HepG2 (cell line): Measurements from ENCODE around the gene RBM19. TPM values are rescaled to one million over a fixed set of nuclear protein-coding genes. Genes with fewer than 3 reads are reported as not detected.

Experiments used
- ARHGAP35 ChIP-seq: sonication (generic); formaldehyde crosslinking; IDR thresholded peaks from 2 replicates; pipeline ENCODE4 v1.9.0; 2022; ENCODE audit warnings: mild to moderate bottlenecking, inconsistent platforms, moderate library complexity, missing genetic modification reagents, borderline replicate concordance
- BCL6 ChIP-seq: IDR thresholded peaks from 2 replicates; pipeline ENCODE4 v1.6.1; 2016; ENCODE audit warnings: missing genetic modification reagents, missing compliant biosample characterization
- FOXP1 ChIP-seq, 2 experiments: fragments of 450-650 bp in 1 of 2; IDR thresholded peaks; 2 replicates each; pipeline ENCODE4 v1.6.1; 2017 to 2018; ENCODE audit warnings: antibody characterized with exemption in 1 of 2
- HOXA9 ChIP-seq: sonication (generic); formaldehyde crosslinking; IDR thresholded peaks from 2 replicates; pipeline ENCODE4 v1.8.1; 2022; ENCODE audit warnings: missing genetic modification reagents, mild to moderate bottlenecking, moderate library complexity, borderline replicate concordance
- KLF11 ChIP-seq: IDR thresholded peaks from 2 replicates; pipeline ENCODE4 v1.6.1; 2016; ENCODE audit warnings: missing compliant biosample characterization
- MIER2 ChIP-seq: IDR thresholded peaks from 2 replicates; pipeline ENCODE4 v1.6.1; 2016; ENCODE audit warnings: missing biosample characterization, missing genetic modification reagents
- NKX3-1 ChIP-seq: sonication (generic); formaldehyde crosslinking; IDR thresholded peaks from 2 replicates; pipeline ENCODE4 v1.5.0; 2020; ENCODE audit warnings: missing genetic modification reagents
- RARA ChIP-seq: IDR thresholded peaks from 2 replicates; pipeline ENCODE4 v1.6.1; 2016; ENCODE audit warnings: missing genetic modification reagents, missing compliant biosample characterization
- RFX5 ChIP-seq: IDR thresholded peaks from 2 replicates; pipeline ENCODE4 v1.6.1; 2011; ENCODE audit warnings: low read depth, low read length, improper control_type of control experiment
- SALL1 ChIP-seq: sonication (generic); formaldehyde crosslinking; IDR thresholded peaks from 2 replicates; pipeline ENCODE4 v1.8.0; 2022; ENCODE audit warnings: mild to moderate bottlenecking, missing genetic modification reagents
- SIX4 ChIP-seq: sonication (generic); formaldehyde crosslinking; IDR thresholded peaks from 2 replicates; pipeline ENCODE4 v1.4.0; 2020; ENCODE audit warnings: missing genetic modification reagents
- SNRNP70 ChIP-seq: fragments of 200-400 bp; formaldehyde crosslinking; IDR thresholded peaks from 2 replicates; pipeline ENCODE4 v1.6.1; 2017; ENCODE audit warnings: mild to moderate bottlenecking, low read depth, low read length, moderate library complexity
- SP1 ChIP-seq, 2 experiments: fragments of 450-650 bp in 1 of 2; sonication (generic) in 1 of 2; formaldehyde crosslinking in 1 of 2; IDR thresholded peaks; 2 replicates each; pipeline versions ENCODE4 v1.4.0 to v1.6.1; 2016 to 2020; ENCODE audit warnings: missing genetic modification reagents in 1 of 2
- TOE1 ChIP-seq: sonication (generic); formaldehyde crosslinking; IDR thresholded peaks from 2 replicates; pipeline ENCODE4 v1.4.0; 2020; ENCODE audit warnings: mild to moderate bottlenecking, missing genetic modification reagents
- ZFYVE20 ChIP-seq: sonication (generic); formaldehyde crosslinking; IDR thresholded peaks from 2 replicates; pipeline ENCODE4 v1.8.0; 2023; ENCODE audit warnings: low read depth, mild to moderate bottlenecking, moderate library complexity, missing genetic modification reagents, borderline replicate concordance
- ZKSCAN1 ChIP-seq: fragments of 150-350 bp; IDR thresholded peaks from 2 replicates; pipeline ENCODE4 v1.6.1; 2014; ENCODE audit warnings: low read length
- ZMYM2 ChIP-seq: sonication (generic); formaldehyde crosslinking; IDR thresholded peaks from 2 replicates; pipeline ENCODE4 v1.8.0; 2022; ENCODE audit warnings: mild to moderate bottlenecking, missing genetic modification reagents
- ZNF20 ChIP-seq: sonication (generic); formaldehyde crosslinking; IDR thresholded peaks from 2 replicates; pipeline ENCODE4 v1.4.0; 2020; ENCODE audit warnings: mild to moderate bottlenecking, moderate library complexity, missing genetic modification reagents
- ZNF235 ChIP-seq: sonication (generic); formaldehyde crosslinking; IDR thresholded peaks from 2 replicates; pipeline ENCODE4 v1.8.1; 2023; ENCODE audit warnings: mild to moderate bottlenecking, missing genetic modification reagents, borderline replicate concordance
- ZNF253 ChIP-seq: sonication (generic); formaldehyde crosslinking; IDR thresholded peaks from 2 replicates; pipeline ENCODE4 v1.8.0; 2022; ENCODE audit warnings: mild to moderate bottlenecking, missing genetic modification reagents, borderline replicate concordance
- ZNF460 ChIP-seq: sonication (generic); formaldehyde crosslinking; IDR thresholded peaks from 2 replicates; pipeline ENCODE4 v1.5.1; 2020; ENCODE audit warnings: missing genetic modification reagents, mild to moderate bottlenecking, borderline replicate concordance
- ZNF557 ChIP-seq: sonication (generic); formaldehyde crosslinking; IDR thresholded peaks from 2 replicates; pipeline ENCODE4 v1.4.0; 2020; ENCODE audit warnings: missing genetic modification reagents
- ZNF747 ChIP-seq: sonication (generic); formaldehyde crosslinking; IDR thresholded peaks from 2 replicates; pipeline ENCODE4 v1.8.1; 2023; ENCODE audit warnings: missing genetic modification reagents, mild to moderate bottlenecking, borderline replicate concordance
- ZSCAN29 ChIP-seq: sonication (generic); formaldehyde crosslinking; conservative IDR thresholded peaks from 2 replicates; pipeline ENCODE4 v1.4.0; 2020; ENCODE audit warnings: mild to moderate bottlenecking, missing genetic modification reagents
- polyA plus RNA-seq, 8 experiments: library from polyadenylated mRNA; depleted of rRNA in 3 of 8; stranded (reverse) in 7 of 8; unstranded in 1 of 8; fragments of >200 nt; fragmentation: Illumina TruSeq in 4 of 8; extraction: Trizol in 4 of 8; gene quantifications; 2 replicates each; pipeline versions ENCODE4 v1.2.1 to v1.2.3, GENCODE V29; 2011 to 2016; ENCODE audit warnings: low read depth in 4 of 8, missing spikeins in 1 of 8, mixed read lengths in 1 of 8; ENCODE audit not compliant: insufficient read depth in 1 of 8
- total RNA-seq, 5 experiments: library from RNA; depleted of rRNA; stranded (reverse); fragments of >200 nt; fragmentation: Illumina TruSeq; extraction: Trizol; gene quantifications; 2 replicates each; pipeline ENCODE4 v1.2.3, GENCODE V29; 2016; ENCODE audit warnings: low read depth in 1 of 5
- TF ChIP-seq, protein P1 (sequence below): sonication (generic); formaldehyde crosslinking; IDR thresholded peaks from 2 replicates; pipeline ENCODE4 v1.8.0; 2022; ENCODE audit warnings: missing genetic modification reagents, mild to moderate bottlenecking, inconsistent platforms, borderline replicate concordance
- TF ChIP-seq, protein P2 (sequence below): sonication (generic); formaldehyde crosslinking; IDR thresholded peaks from 2 replicates; pipeline ENCODE4 v1.9.0; 2022; ENCODE audit warnings: low read depth, missing genetic modification reagents
- TF ChIP-seq, protein P3 (sequence below): sonication (generic); formaldehyde crosslinking; IDR thresholded peaks from 2 replicates; pipeline ENCODE4 v1.4.0; 2020; ENCODE audit warnings: missing genetic modification reagents

Gene RBM19
- total and polyA plus RNA-seq, 2 of the 13 experiments (the other 11 are each of a cell fraction or from before 2014, with no cell fraction given), result 19.3 to 32.2 TPM

DNA sequence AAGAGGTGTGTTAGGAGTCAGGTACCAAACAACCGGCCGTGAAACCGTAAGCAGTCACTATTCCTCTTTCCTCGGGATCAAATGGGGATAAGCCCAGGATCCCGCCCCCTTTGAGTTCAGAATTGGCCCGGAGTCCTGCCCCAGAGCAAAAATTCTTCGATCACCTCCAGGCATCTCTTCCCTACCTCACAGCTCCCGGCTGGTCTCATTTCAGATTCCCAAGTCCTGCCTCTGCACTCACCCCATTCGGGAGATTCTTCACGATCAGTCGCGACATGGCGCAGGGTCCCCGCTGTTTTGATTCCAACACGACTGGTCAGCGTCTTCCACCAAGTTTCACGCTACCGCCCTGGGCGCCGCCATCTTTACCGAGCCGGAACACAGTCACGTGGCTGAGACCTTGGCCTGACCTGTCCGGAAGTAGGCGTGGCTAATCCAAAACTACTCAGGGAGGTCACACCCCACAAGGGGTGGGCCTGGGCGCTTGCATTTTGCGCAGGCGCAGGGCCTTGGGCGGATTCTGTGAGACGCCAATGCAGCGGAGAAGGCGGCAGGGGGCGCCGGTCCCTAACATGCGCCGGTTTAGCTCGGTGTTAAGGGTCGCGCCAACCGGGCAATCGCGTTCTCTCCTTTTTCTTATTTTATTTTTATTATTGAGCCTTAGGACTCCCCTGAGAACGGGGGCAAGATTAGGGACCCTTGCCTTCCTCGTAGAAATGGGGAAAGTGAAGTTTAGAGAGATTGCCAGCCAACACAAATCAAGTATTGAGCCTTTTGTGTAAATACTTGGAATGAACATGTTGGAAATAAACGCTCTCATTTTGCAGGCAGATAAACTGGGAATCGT is at the start of gene RBM19 (continued):
- TF ChIP-seq ZNF253 (0 out of 2 replicates have a peak, but pooled peaks have one; percentile 34), RFX5 (no peak), MIER2 (CRISPR knock-in tag) (no peak), ZNF557 (no peak), SNRNP70 (no peak), ZMYM2 (no peak), FOXP1 (IDR thresholded peaks at IDR 0.05) (no peak), FOXP1 (CRISPR knock-in tag; IDR thresholded peaks at IDR 0.05) (no peak), ZNF20 (no peak), BCL6 (CRISPR knock-in tag) (peak; percentile 39; the same call in 1 of the 2 replicates), KLF11 (CRISPR knock-in tag) (no peak), SP1 (IDR thresholded peaks at IDR 0.05) (no peak), SP1 (CRISPR knock-in tag; IDR thresholded peaks at IDR 0.05) (peak; percentile 91), ZNF460 (CRISPR knock-in tag) (no peak), ZFYVE20 (CRISPR knock-in tag) (no peak), ZSCAN29 (CRISPR knock-in tag) (no peak), NKX3-1 (no peak; the same call in 1 of the 2 replicates), TOE1 (CRISPR knock-in tag) (0 out of 2 replicates have a peak, but pooled peaks have one; percentile 70), ARHGAP35 (CRISPR knock-in tag) (no peak), ZKSCAN1 (no peak), SALL1 (peak; percentile 86), SIX4 (peak; percentile 38; the same call in 1 of the 2 replicates), RARA (peak; percentile 72), ZNF747 (CRISPR knock-in tag) (no peak), ZNF235 (no peak), HOXA9 (CRISPR knock-in tag) (no peak)
- TF ChIP-seq, protein P1, sequence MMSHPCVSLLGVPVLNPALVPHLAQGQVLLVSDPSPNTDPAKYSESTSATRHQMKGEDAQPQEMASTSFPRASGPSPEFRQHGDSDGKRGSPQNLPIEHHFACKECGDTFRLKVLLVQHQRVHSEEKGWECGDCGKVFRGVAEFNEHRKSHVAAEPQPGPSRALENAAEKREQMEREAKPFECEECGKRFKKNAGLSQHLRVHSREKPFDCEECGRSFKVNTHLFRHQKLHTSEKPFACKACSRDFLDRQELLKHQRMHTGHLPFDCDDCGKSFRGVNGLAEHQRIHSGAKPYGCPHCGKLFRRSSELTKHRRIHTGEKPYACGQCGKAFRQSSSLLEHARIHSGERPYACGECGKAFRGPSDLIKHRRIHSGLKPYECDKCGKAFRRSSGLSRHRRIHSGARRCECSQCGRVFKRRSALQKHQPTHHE (CRISPR knock-in tag), result no peak
- TF ChIP-seq, protein P2, sequence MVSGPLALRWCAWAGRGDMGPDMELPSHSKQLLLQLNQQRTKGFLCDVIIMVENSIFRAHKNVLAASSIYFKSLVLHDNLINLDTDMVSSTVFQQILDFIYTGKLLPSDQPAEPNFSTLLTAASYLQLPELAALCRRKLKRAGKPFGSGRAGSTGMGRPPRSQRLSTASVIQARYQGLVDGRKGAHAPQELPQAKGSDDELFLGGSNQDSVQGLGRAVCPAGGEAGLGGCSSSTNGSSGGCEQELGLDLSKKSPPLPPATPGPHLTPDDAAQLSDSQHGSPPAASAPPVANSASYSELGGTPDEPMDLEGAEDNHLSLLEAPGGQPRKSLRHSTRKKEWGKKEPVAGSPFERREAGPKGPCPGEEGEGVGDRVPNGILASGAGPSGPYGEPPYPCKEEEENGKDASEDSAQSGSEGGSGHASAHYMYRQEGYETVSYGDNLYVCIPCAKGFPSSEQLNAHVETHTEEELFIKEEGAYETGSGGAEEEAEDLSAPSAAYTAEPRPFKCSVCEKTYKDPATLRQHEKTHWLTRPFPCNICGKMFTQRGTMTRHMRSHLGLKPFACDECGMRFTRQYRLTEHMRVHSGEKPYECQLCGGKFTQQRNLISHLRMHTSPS (CRISPR knock-in tag), result no peak
- TF ChIP-seq, protein P3, sequence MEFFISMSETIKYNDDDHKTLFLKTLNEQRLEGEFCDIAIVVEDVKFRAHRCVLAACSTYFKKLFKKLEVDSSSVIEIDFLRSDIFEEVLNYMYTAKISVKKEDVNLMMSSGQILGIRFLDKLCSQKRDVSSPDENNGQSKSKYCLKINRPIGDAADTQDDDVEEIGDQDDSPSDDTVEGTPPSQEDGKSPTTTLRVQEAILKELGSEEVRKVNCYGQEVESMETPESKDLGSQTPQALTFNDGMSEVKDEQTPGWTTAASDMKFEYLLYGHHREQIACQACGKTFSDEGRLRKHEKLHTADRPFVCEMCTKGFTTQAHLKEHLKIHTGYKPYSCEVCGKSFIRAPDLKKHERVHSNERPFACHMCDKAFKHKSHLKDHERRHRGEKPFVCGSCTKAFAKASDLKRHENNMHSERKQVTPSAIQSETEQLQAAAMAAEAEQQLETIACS (CRISPR knock-in tag), result no peak
